Gastroesophageal sphincter (tissue), 4 donors: ENCODE measurements around the gene SUOX. TPM values are rescaled to one million over a fixed set of nuclear protein-coding genes. Genes with fewer than 3 reads are reported as not detected.
"Not testable (repeated sequence)": the region's sequence is repeated elsewhere in the genome, so short reads cannot be mapped to it uniquely, and the experiment has no call there.

ENCODE experiments used
- ATAC-seq: fragments of 150-250 bp; one replicate; pipeline ENCODE4 v1.9.1; 2016; ENCODE audit warnings: mild to moderate bottlenecking, moderate library complexity
- H3K27ac ChIP-seq, 4 donors: fragments of 200-600 bp; sonication (generic) in 3 of 4; 1 replicate in 3 of 4; 2 replicates in 1 of 4; pipeline ENCODE4 v1.5.1; 2016 to 2019
- H3K27me3 ChIP-seq: fragments of 200-600 bp; sonication (generic); one replicate; pipeline ENCODE4 v1.5.1; 2019
- H3K36me3 ChIP-seq, 2 donors: fragments of 200-600 bp; sonication (generic); one replicate each; pipeline ENCODE4 v1.5.1; 2019; ENCODE audit warnings: control low read depth in 1 of 2
- H3K4me1 ChIP-seq, 3 donors: fragments of 200-600 bp; sonication (generic); 1 replicate in 2 of 3; 2 replicates in 1 of 3; pipeline ENCODE4 v1.5.1; 2016 to 2019; ENCODE audit warnings: control low read depth in 2 of 3
- H3K4me3 ChIP-seq, 2 donors: fragments of 200-600 bp; sonication (generic); one replicate each; pipeline ENCODE4 v1.5.1; 2019; ENCODE audit warnings: mild to moderate bottlenecking in 1 of 2, moderate library complexity in 1 of 2
- H3K9me3 ChIP-seq, 3 donors: fragments of 200-600 bp; sonication (generic); one replicate each; pipeline ENCODE4 v1.5.1; 2017 to 2019; ENCODE audit warnings: control low read depth in 2 of 3
- CTCF ChIP-seq, 4 experiments: fragments of 200-600 bp in 2 of 4; fragments of 450-650 bp in 2 of 4; sonication (generic) in 1 of 4; IDR thresholded peaks; one replicate each; pipeline ENCODE4 v1.5.1; 2017 to 2019; ENCODE audit warnings: antibody characterized with exemption in 4 of 4, mild to moderate bottlenecking in 2 of 4, moderate library complexity in 2 of 4
- EP300 ChIP-seq: sonication (generic); formaldehyde crosslinking; IDR thresholded peaks from one replicate; pipeline ENCODE4 v1.6.1; 2017; ENCODE audit warnings: antibody characterized with exemption, mild to moderate bottlenecking
- POLR2A ChIP-seq, 2 donors: fragments of 450-650 bp; IDR thresholded peaks; one replicate each; pipeline ENCODE4 v1.6.1; 2017; ENCODE audit warnings: antibody characterized with exemption in 2 of 2, mild to moderate bottlenecking in 2 of 2, moderate library complexity in 1 of 2
- POLR2AphosphoS5 ChIP-seq: sonication (generic); formaldehyde crosslinking; IDR thresholded peaks from one replicate; pipeline ENCODE4 v1.6.1; 2017; ENCODE audit warnings: antibody characterized with exemption
- WGBS, 2 donors: methylation state at CpG; one replicate each; pipeline ENCODE4 v1.1.5; 2018; ENCODE audit warnings: low coverage in 1 of 2; 5-methylcytosine and 5-hydroxymethylcytosine counted together
- total RNA-seq, 4 donors: library from RNA; depleted of rRNA; stranded (reverse); fragments of >200 nt; gene quantifications; one replicate each; pipeline ENCODE4 v1.1.0, GENCODE V29; 2016

The SUOX gene
- total RNA-seq, 4 donors from 2014 or later: 17.3 to 30.7 (median 24.0) TPM

DNA sequence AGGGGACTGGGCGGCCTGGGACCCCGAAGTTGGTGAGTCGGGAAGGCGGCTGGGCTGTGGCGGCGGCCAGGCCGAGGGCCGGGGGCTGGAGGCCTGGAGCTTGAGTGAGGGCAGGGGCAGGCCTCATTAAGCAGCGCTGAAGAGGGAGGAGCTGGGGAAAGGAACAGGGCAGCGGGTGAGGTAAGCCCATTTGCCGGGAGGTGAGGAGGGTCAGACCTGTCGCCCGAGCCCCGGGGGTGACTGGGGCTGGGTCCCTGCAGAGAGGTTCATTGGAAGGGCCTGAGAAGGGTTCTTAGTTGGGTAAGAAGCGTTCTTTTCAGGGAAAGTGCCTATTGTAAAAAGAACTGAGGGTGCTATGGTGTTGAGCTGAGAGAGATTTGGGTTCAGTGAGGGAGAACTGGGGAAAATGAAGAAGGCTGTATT is 22.8 kb upstream of the SUOX start:
- H3K9me3 ChIP-seq: no peaks in the 10 kb centered on the region
- 0% methylated on average over 4 to 6 of the region's 15 CpGs for WGBS, 2 donors
- H3K27ac ChIP-seq: peak overlapping the region; percentile 97 to 99 (median 97)
- no peak for TF ChIP-seq CTCF (IDR thresholded peaks at IDR 0.05)
- TF ChIP-seq POLR2A (IDR thresholded peaks at IDR 0.05): no peak
- no peak for TF ChIP-seq EP300
- TF ChIP-seq POLR2AphosphoS5: no peak
- peak overlapping the region; percentile 94 to 99 for H3K4me3 ChIP-seq
- ATAC-seq: no peak
- peaks cover 0 to 23% of the 10 kb centered on the region in 2 donors for H3K36me3 ChIP-seq
- H3K4me1 ChIP-seq: peaks cover 3 to 71% (median 18%) of the 10 kb centered on the region in 3 donors
- no peaks in the 10 kb centered on the region for H3K27me3 ChIP-seq

GRCh38 chr12:55978393-55978792 is 18.7 kb upstream of the SUOX start:
- 95 to 98% methylated on average over 4 to 7 of the region's 7 CpGs for WGBS, 2 donors
- no peaks in the 10 kb centered on the region for H3K9me3 ChIP-seq
- H3K4me3 ChIP-seq: no peak overlapping the region
- ATAC-seq: no peak
- H3K27ac ChIP-seq: no peak overlapping the region
- peaks cover 0 to 25% of the 10 kb centered on the region in 2 donors for H3K36me3 ChIP-seq
- no peaks in the 10 kb centered on the region for H3K27me3 ChIP-seq
- peaks cover 0 to 54% (median 18%) of the 10 kb centered on the region in 3 donors for H3K4me1 ChIP-seq
- TF ChIP-seq CTCF (IDR thresholded peaks at IDR 0.05) (no peak), EP300 (no peak), POLR2AphosphoS5 (no peak), POLR2A (IDR thresholded peaks at IDR 0.05) (no peak)

DNA sequence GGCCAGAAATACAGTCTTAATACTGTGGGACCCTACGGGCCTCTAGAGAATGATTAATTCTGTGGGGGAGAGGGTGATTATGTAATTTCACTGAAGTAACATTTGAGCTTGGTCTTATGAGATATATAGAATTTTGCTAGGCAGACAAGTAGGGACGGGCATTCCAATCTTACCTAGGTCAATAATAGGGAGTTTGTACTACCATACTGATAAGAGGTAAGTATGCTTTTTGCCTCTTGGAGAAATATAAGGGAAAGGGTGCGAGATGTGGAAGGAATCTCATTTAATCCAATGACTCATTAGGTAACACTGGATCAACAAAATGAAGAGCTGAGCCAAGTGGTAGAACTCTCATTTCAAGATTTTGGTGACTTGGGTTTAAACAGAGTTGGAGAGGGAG is 18.0 kb upstream of the SUOX start:
- Histone ChIP-seq H3K4me1 (peaks cover 0 to 54% (median 18%) of the 10 kb centered on the region in 3 donors), H3K9me3 (no peaks in the 10 kb centered on the region), H3K36me3 (peaks cover 0 to 31% of the 10 kb centered on the region in 2 donors), H3K27ac (no peak overlapping the region), H3K4me3 (no peak overlapping the region), H3K27me3 (no peaks in the 10 kb centered on the region)
- TF ChIP-seq CTCF (IDR thresholded peaks at IDR 0.05) (no peak), POLR2A (IDR thresholded peaks at IDR 0.05) (no peak), POLR2AphosphoS5 (no peak), EP300 (no peak)
- no peak for ATAC-seq
- 89 to 97% methylated on average over 3 of the region's 3 CpGs for WGBS, 2 donors

- not testable (repeated sequence) for H3K27me3 ChIP-seq, H3K4me3 ChIP-seq, ATAC-seq, H3K9me3 ChIP-seq, H3K27ac ChIP-seq
- WGBS, 2 donors: 62 to 70% methylated on average over 2 to 5 of the region's 5 CpGs
- H3K36me3 ChIP-seq: peaks cover 0 to 56% of the 10 kb centered on the region in 2 donors
- H3K4me1 ChIP-seq: peaks cover 0 to 29% (median 1%) of the 10 kb centered on the region in 3 donors
These were observed 15.2 kb upstream of the SUOX start for GRCh38 chr12:55981882-55982281.

- Histone ChIP-seq H3K36me3 (peaks cover 0 to 58% of the 10 kb centered on the region in 2 donors), H3K27ac (no peak overlapping the region), H3K27me3 (no peaks in the 10 kb centered on the region), H3K4me3 (no peak overlapping the region), H3K4me1 (peaks cover 0 to 23% (median 0%) of the 10 kb centered on the region in 3 donors), H3K9me3 (no peaks in the 10 kb centered on the region)
- 63 to 72% methylated on average over 3 of the region's 3 CpGs for WGBS, 2 donors
- no peak for ATAC-seq
- TF ChIP-seq POLR2AphosphoS5: no peak
- no peak for TF ChIP-seq CTCF (IDR thresholded peaks at IDR 0.05)
- no peak for TF ChIP-seq POLR2A (IDR thresholded peaks at IDR 0.05)
- TF ChIP-seq EP300: no peak
These were observed 14.6 kb upstream of the SUOX start for GRCh38 chr12:55982319-55982936.
